ENCODE data around the gene CCNH. TPM values are rescaled to one million over a fixed set of nuclear protein-coding genes. Genes with fewer than 3 reads are reported as not detected.
A peak's percentile ranks its signal among the peaks of the same experiment; 100 is the strongest.

The CCNH gene
- polyA plus RNA-seq, 10 donors = 21.1 to 31.1 (median 24.9) TPM

GRCh38 chr5:87361536-87362213, 51.1 kb downstream of the CCNH start:
- no peak for DNase-seq

DNA sequence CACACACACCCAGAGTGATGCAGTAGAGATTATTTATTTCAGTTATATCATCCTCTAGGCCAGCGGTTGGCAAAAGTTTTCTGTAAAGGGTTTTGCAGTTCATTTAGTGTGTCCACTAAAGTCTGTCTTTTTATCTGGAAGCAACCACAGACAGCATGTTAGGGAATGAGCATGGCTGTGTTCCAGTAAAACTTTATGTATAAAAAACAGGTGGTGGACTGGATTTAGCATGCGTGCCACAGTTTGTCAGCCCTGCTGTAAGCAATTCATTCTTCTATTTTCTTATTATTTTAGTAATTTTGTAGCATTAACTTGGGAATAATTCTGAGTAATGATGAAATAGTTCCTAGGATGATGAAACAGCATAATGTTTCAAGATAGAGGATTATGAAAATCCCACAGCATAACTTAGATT, 51.7 kb downstream of the CCNH start:
- DNase-seq = peak; percentile 18 to 46 (median 41)

DNA sequence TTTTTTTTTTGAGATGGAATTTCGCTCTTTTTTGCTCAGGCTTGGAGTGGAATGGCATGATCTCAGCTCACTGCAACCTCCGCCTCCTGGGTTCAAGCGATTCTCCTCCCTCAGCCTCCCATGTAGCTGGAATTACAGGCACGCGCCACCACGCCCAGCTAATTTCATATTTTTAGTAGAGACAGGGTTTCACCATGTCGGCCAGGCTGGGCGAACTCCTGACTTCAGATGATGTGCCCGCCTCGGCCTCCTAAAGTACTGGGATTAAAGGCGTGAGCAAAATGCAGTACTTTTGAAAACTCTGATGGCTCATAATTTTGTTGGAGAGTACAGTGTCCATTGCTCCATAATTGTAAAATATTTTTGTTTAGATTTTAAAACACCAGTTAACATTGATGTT, 52.6 kb downstream of the CCNH start:
- no peak for DNase-seq

DNA sequence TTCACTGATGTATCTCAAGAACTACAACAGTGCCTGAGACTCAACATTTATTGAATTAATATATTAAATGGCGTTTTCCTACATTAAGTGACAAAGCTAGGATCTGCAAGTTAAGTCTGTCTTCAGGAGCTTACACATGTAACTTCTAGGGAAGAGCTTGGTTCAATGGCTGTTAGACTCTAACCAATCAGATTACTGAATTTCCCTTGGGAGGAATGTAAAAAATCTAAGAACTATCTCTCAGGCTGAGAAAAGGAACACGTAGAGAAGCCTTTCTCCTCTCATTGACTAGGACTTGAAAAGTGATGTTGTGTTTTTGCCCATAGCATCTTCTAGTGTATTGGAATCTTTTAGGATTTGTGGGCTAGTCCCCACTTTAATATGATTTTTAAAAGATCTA, 53.6 kb downstream of the CCNH start:
- DNase-seq = no peak

DNA sequence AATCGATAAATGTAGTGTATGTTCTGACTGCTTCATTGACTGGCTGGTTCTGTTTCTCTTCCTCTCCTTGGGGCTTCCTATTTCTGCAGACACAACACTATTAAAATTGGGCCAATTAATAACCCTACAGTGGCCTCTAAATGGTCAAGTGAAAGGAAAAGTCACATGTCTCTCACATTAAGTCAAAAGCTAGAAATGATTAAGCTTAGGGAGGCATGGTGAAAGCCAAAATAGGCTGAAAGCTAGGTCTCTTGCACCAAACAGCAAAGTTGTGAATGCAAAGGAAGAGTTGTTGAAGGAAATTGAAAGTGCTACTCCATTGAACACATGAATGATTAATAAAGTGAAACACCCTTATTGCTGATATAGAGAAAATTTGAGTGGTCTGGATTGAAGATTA, 58.2 kb downstream of the CCNH start:
- no peak for DNase-seq

DNA sequence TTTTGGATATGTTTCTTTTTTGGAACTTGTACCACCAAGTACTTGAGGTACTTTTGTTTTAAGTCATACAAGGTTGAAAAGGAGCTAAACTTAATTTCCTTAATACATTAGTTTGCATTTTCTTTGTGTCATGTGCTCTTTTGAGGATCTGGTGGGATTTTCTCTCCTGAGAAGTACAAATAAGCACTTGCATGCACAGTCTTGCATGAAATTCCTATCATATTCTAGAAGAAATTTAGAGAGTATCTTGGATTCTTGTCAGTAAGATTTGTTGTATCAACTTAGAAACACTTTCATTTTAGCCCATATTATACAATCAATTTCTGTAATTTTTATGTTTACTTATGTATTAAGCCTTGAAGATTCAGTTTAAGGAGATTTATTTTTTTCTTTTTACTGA, 64.9 kb downstream of the CCNH start:
- DNase-seq = no peak

GRCh38 chr5:87347272-87347671, 65.5 kb downstream of the CCNH start:
- no peak for DNase-seq

Other genes starting within 250 kb of the CCNH start
- gene RASA1, start 145.0 kb downstream of the CCNH start, polyA plus RNA-seq (ENCODE audit: insufficient read length in 10 of 10) = 10 to 100 TPM; 25.0 to 35.6 (median 30.5) TPM